H9 (cell line): Measurements from ENCODE around the gene CRYAB. TPM values are rescaled to one million over a fixed set of nuclear protein-coding genes. Genes with fewer than 3 reads are reported as not detected.

Experiments used
- DNase-seq: peaks from one replicate; pipeline ENCODE4 v3.0.0-alpha.2; 2017
- H2AFZ ChIP-seq: one replicate; pipeline ENCODE4 v1.6.1; 2013; ENCODE audit warnings: mild to moderate bottlenecking, low read length, control low read depth, moderate library complexity
- H2AK5ac ChIP-seq: 2 replicates; pipeline ENCODE4 v1.6.1; 2013; ENCODE audit warnings: low read length, control low read depth, mixed read lengths; ENCODE audit not compliant: insufficient read length
- H2BK120ac ChIP-seq: one replicate; pipeline ENCODE4 v1.6.1; 2013; ENCODE audit warnings: low read depth, mild to moderate bottlenecking, low read length, control low read depth, inconsistent platforms; ENCODE audit not compliant: poor library complexity, severe bottlenecking
- H2BK12ac ChIP-seq: 2 replicates; pipeline ENCODE4 v1.6.1; 2013; ENCODE audit warnings: low read length, control low read depth, mixed read lengths, low read depth; ENCODE audit not compliant: insufficient read length
- H2BK15ac ChIP-seq: 2 replicates; pipeline ENCODE4 v1.6.1; 2013; ENCODE audit warnings: low read depth, low read length, control low read depth
- H2BK20ac ChIP-seq: one replicate; pipeline ENCODE4 v1.6.1; 2013; ENCODE audit warnings: low read depth, mild to moderate bottlenecking, low read length, control low read depth, inconsistent platforms; ENCODE audit not compliant: poor library complexity, severe bottlenecking
- H2BK5ac ChIP-seq: 2 replicates; pipeline ENCODE4 v1.6.1; 2013; ENCODE audit warnings: low read length, control low read depth, mixed read lengths; ENCODE audit not compliant: insufficient read length
- H3K14ac ChIP-seq: 2 replicates; pipeline ENCODE4 v1.6.1; 2013; ENCODE audit warnings: low read length, control low read depth; ENCODE audit not compliant: insufficient read depth
- H3K18ac ChIP-seq: 2 replicates; pipeline ENCODE4 v1.6.1; 2013; ENCODE audit warnings: low read depth, mild to moderate bottlenecking, mixed read lengths, low read length, control low read depth; ENCODE audit not compliant: insufficient read length
- H3K23ac ChIP-seq: 2 replicates; pipeline ENCODE4 v1.6.1; 2013; ENCODE audit warnings: low read length, control low read depth, mixed read lengths, low read depth; ENCODE audit not compliant: insufficient read length
- H3K23me2 ChIP-seq: 2 replicates; pipeline ENCODE4 v1.6.1; 2013; ENCODE audit warnings: low read depth, mild to moderate bottlenecking, mixed read lengths, low read length, control low read depth; ENCODE audit not compliant: insufficient read length, poor library complexity, severe bottlenecking
- H3K27ac ChIP-seq: 2 replicates; pipeline ENCODE4 v1.5.1; 2013; ENCODE audit warnings: low read length, control low read depth, mixed read lengths, low read depth; ENCODE audit not compliant: insufficient read length
- H3K27me3 ChIP-seq: 2 replicates; pipeline ENCODE4 v1.6.1; 2013; ENCODE audit warnings: low read length, control low read depth, inconsistent platforms; ENCODE audit not compliant: insufficient read depth
- H3K4ac ChIP-seq: 2 replicates; pipeline ENCODE4 v1.6.1; 2013; ENCODE audit warnings: low read depth, mild to moderate bottlenecking, control low read depth, inconsistent platforms, low read length, moderate library complexity
- H3K4me1 ChIP-seq: 2 replicates; pipeline ENCODE4 v1.6.1; 2013; ENCODE audit warnings: low read length, control low read depth, inconsistent platforms; ENCODE audit not compliant: insufficient read depth
- H3K4me2 ChIP-seq: 2 replicates; pipeline ENCODE4 v1.6.1; 2013; ENCODE audit warnings: low read length, control low read depth, mixed read lengths; ENCODE audit not compliant: insufficient read length, insufficient read depth
- H3K56ac ChIP-seq: 2 replicates; pipeline ENCODE4 v1.6.1; 2013; ENCODE audit warnings: low read depth, mild to moderate bottlenecking, mixed read lengths, low read length, control low read depth; ENCODE audit not compliant: insufficient read length
- H3K79me1 ChIP-seq: 2 replicates; pipeline ENCODE4 v1.6.1; 2013; ENCODE audit warnings: low read depth, mild to moderate bottlenecking, moderate library complexity, low read length, control low read depth, inconsistent platforms; ENCODE audit not compliant: insufficient read depth, poor library complexity, severe bottlenecking
- H3K79me2 ChIP-seq: 2 replicates; pipeline ENCODE4 v1.6.1; 2013; ENCODE audit warnings: low read length, control low read depth, inconsistent platforms; ENCODE audit not compliant: insufficient read depth
- H3K9ac ChIP-seq: 2 replicates; pipeline ENCODE4 v1.6.1; 2013; ENCODE audit warnings: low read length, control low read depth, mixed read lengths; ENCODE audit not compliant: insufficient read length; ENCODE audit errors: extremely low read depth
- H3K9me3 ChIP-seq: one replicate; pipeline ENCODE4 v1.6.1; 2013; ENCODE audit warnings: low read depth, low read length, inconsistent platforms; ENCODE audit not compliant: control insufficient read depth
- H3T11ph ChIP-seq: one replicate; pipeline ENCODE4 v1.6.1; 2013; ENCODE audit warnings: mild to moderate bottlenecking, low read length, control low read depth, inconsistent platforms
- H4K20me1 ChIP-seq: one replicate; pipeline ENCODE4 v1.6.1; 2013; ENCODE audit not compliant: control insufficient read depth, insufficient read length, insufficient read depth
- H4K5ac ChIP-seq: 2 replicates; pipeline ENCODE4 v1.6.1; 2013; ENCODE audit warnings: low read depth, mild to moderate bottlenecking, mixed read lengths, low read length, control low read depth; ENCODE audit not compliant: insufficient read length
- H4K8ac ChIP-seq: replicated peaks from 2 replicates; pipeline ENCODE4 v1.6.1; 2013; ENCODE audit warnings: low read length, control low read depth, mixed read lengths, low read depth; ENCODE audit not compliant: insufficient read length
- H4K91ac ChIP-seq: 2 replicates; pipeline ENCODE4 v1.6.1; 2013; ENCODE audit warnings: low read depth, mild to moderate bottlenecking, moderate library complexity, mixed read lengths, low read length, control low read depth; ENCODE audit not compliant: insufficient read length
- H3K27ac Mint-ChIP-seq, 3 experiments: 2 replicates in 2 of 3; 3 replicates in 1 of 3; pipeline ENCODE4 v1.8.0; 2020 to 2021; ENCODE audit warnings: mixed read lengths in 3 of 3, mild to moderate bottlenecking in 1 of 3, moderate library complexity in 1 of 3
- H3K27me3 Mint-ChIP-seq: 2 replicates; pipeline ENCODE4 v1.8.0; 2021; ENCODE audit warnings: low read depth, mild to moderate bottlenecking, moderate library complexity, mixed read lengths
- H3K36me3 Mint-ChIP-seq, 3 experiments: 2 replicates in 2 of 3; 3 replicates in 1 of 3; pipeline ENCODE4 v1.8.0; 2020 to 2021; ENCODE audit warnings: low read depth in 3 of 3, mixed read lengths in 3 of 3; ENCODE audit not compliant: insufficient read depth in 1 of 3
- H3K4me1 Mint-ChIP-seq, 2 experiments: 2 replicates each; pipeline ENCODE4 v1.8.0; 2020; ENCODE audit warnings: mixed read lengths in 2 of 2
- H3K4me3 Mint-ChIP-seq, 2 experiments: 2 replicates in 1 of 2; 3 replicates in 1 of 2; pipeline ENCODE4 v1.8.0; 2020 to 2021; ENCODE audit warnings: mild to moderate bottlenecking in 2 of 2, mixed read lengths in 2 of 2, moderate library complexity in 1 of 2
- H3K9me3 Mint-ChIP-seq, 2 experiments: 2 replicates in 1 of 2; 3 replicates in 1 of 2; pipeline ENCODE4 v1.8.0; 2020; ENCODE audit warnings: mild to moderate bottlenecking in 2 of 2, mixed read lengths in 2 of 2, moderate library complexity in 1 of 2
- CTCF ChIP-seq: fragments of 200-600 bp; sonication (generic); conservative IDR thresholded peaks from 3 replicates; pipeline ENCODE4 v1.8.0; 2021; ENCODE audit warnings: antibody characterized with exemption, mild to moderate bottlenecking
- WGBS: extraction: QIAGEN DNeasy Blood & Tissue Kit; methylation state at CpG from one replicate; pipeline ENCODE4 v1.1.7; 2013; ENCODE audit warnings: missing lambda C conversion rate, low lambda C conversion rate, mixed read lengths; ENCODE audit not compliant: insufficient read length; ENCODE audit errors: extremely low coverage; 5-methylcytosine and 5-hydroxymethylcytosine counted together
- long read RNA-seq: library from polyadenylated mRNA; unstranded; transcript quantifications from one replicate; pipeline ENCODE4 v2.0.0, GENCODE V29; 2020
- total RNA-seq: library from RNA; stranded (reverse); gene quantifications from 2 replicates; pipeline ENCODE4 v1.2.1, GENCODE V29; 2021

CRYAB gene
- 1.1 TPM in 1 of 2 replicates, not detected in the other for total RNA-seq
- long read RNA-seq, result 0 reads

- no peaks in the 10 kb centered on the region for H3K27me3 Mint-ChIP-seq
- H2BK120ac ChIP-seq, result no peak within 1 kb of the TSS
- H3K4me1 ChIP-seq, result 0 out of 2 replicates have a peak, but pooled peaks cover 2% of the 10 kb centered on the region
- H4K91ac ChIP-seq, result no peak within 1 kb of the TSS
- no peak within 1 kb of the TSS for H2AFZ ChIP-seq
- no peak for TF ChIP-seq CTCF
- no peaks in the 10 kb centered on the region for H3K9me3 ChIP-seq
- no peak within 1 kb of the TSS for H4K8ac ChIP-seq
- no peak within 1 kb of the TSS for H3K14ac ChIP-seq
- H3K18ac ChIP-seq, result no peak within 1 kb of the TSS
- H3K27me3 ChIP-seq, result no peaks in the 10 kb centered on the region
- no peak within 1 kb of the TSS for H2BK5ac ChIP-seq
- peak; percentile 39 for DNase-seq
- no peak within 1 kb of the TSS for H3K9ac ChIP-seq
- no CpG with 5 or more reads among the region's 17 CpGs for WGBS
- H3T11ph ChIP-seq, result no peak within 1 kb of the TSS
- H3K4me1 Mint-ChIP-seq, result peaks cover 21 to 37% of the 10 kb centered on the region in 2 experiments
- H3K27ac ChIP-seq, result no peak within 1 kb of the TSS
- no peak within 1 kb of the TSS for H3K23ac ChIP-seq
- no peak within 1 kb of the TSS for H2BK12ac ChIP-seq
- H2AK5ac ChIP-seq, result no peak within 1 kb of the TSS
- H3K36me3 Mint-ChIP-seq, result no peaks in the 10 kb centered on the region
- no peaks in the 10 kb centered on the region for H3K79me1 ChIP-seq
- H3K27ac Mint-ChIP-seq, result peak within 1 kb of the TSS in 1 of 3 experiments; percentile 93; a peak in 1 of 7 replicates
- no peak within 1 kb of the TSS for H3K4me2 ChIP-seq
- no peaks in the 10 kb centered on the region for H3K79me2 ChIP-seq
- H4K5ac ChIP-seq, result no peak within 1 kb of the TSS
- no peaks in the 10 kb centered on the region for H3K9me3 Mint-ChIP-seq
- no peak within 1 kb of the TSS for H2BK15ac ChIP-seq
- no peaks in the 10 kb centered on the region for H4K20me1 ChIP-seq
- no peak within 1 kb of the TSS for H2BK20ac ChIP-seq
- H3K4me3 Mint-ChIP-seq, result no peak within 1 kb of the TSS; a peak in 1 of 5 replicates
- no peak within 1 kb of the TSS for H3K4ac ChIP-seq
- no peaks in the 10 kb centered on the region for H3K23me2 ChIP-seq
- H3K56ac ChIP-seq, result no peak within 1 kb of the TSS
Measured at GRCh38 chr11:111911563-111912401, at the start of gene CRYAB. CRYAB (minus strand) TSS chr11:111911770; CDS start chr11:111911724, 46 bp downstream.
